GM18511 (cell line): ENCODE results near the gene GRIK4.
"Not testable (repeated sequence)": the region's sequence is repeated elsewhere in the genome, so short reads cannot be mapped to it uniquely, and the experiment has no call there.

Experiments
- ATAC-seq: cut with Tn5 transposase; IDR thresholded peaks from one replicate; pipeline ENCODE4 v1.9.1; 2021; ENCODE audit warnings: mild to moderate bottlenecking, moderate library complexity; ENCODE audit not compliant: unreplicated experiment

GRIK4 gene

GRCh38 chr11:120972621-120973020 is 461.1 kb downstream of the GRIK4 start:
- ATAC-seq = no peak

DNA sequence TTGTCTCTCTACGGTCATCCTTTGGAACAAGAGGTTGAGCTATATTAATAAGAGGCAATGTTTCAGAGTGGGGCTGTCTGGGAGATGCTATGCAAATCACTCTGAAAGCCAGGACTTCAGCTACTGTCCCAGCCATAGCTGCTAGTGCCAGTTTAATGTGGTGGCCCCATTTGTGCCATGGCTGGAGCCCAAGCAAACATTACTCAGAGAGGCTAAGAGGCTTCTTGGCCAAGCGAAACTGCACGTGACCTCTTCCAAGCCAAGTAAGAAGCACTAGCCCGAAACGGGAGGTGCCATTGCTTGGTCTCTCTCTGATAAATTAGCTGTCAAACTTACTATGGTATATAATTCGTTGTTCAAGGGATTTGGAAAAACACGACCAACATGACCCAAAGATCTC is 462.0 kb downstream of the GRIK4 start:
- ATAC-seq = no peak

DNA sequence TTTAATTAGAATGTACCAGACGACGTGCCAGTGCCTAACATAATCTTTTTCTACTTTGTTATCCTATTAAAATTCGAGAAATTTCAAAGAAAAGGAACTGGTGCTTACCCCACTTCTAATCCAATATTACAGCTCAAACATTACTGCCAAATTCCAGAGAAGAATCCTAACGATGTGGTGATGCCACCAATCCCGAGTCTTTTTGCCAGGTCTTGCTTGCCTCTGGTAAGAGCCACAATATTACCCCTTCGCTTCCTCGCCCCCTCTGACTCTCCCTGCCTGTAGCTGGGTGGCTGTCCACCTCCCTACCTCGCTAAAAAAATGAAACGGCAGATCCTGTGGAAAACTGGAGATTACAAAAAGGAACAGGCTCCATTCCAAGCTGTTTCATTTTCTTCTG is 462.9 kb downstream of the GRIK4 start:
- no peak for ATAC-seq

DNA sequence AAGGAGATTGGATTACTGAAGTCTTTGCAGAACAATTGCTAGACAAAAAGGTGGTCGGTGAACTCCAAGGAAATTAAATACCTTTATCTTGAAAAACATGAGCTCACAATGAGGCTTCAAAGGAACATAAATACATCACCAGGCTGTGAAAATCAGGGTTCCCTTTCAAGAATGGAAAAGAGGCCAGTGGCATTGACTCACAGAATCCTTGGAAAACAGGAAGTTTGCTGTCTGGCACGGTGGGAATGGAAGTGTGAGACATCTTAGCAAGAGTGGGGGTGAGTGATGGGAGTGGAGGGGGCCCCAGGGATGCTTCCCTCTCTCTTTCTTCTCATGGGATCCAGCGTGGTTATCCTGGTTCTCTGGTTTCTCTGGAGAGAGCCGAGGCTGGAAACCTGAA is 463.4 kb downstream of the GRIK4 start:
- no peak for ATAC-seq

GRCh38 chr11:120977266-120978137 is 466.0 kb downstream of the GRIK4 start:
- no peak for ATAC-seq

- ATAC-seq = no peak
Measured at GRCh38 chr11:120978701-120979100, 467.2 kb downstream of the GRIK4 start.

DNA sequence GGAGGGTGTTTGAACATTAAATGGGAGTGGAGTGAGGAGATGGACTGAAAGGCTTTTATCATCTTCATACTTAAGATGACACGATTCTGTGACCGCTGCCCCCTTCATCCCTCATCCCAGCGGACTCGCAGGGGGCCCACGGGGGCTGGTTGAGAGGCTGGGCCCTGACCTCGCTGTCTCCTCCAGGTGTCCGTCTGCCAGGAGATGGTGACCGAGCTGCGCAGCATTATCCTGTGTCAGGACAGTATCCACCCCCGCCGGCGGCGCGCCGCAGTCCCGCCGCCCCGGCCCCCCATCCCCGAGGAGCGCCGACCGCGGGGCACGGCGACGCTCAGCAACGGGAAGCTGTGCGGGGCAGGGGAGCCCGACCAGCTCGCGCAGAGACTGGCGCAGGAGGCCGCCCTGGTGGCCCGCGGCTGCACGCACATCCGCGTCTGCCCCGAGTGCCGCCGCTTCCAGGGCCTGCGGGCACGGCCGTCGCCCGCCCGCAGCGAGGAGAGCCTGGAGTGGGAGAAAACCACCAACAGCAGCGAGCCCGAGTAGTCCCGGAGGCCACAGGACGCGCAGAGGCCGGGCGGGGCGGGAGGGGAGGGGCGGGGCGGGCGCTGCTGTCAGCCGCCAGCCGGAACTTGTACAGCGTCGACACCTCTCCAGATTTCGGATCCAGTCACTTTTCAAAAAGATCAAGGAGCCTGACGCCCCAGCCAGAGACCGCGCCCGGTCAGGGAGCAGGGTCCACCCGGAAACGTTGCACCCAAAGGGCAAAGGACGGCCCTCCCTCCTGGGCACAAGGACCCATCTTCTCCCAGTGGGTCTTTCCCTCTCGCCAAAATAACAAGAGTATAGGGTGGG is 474.4 kb downstream of the GRIK4 start:
- no peak for ATAC-seq

GRCh38 chr11:120988603-120989002 is 477.1 kb downstream of the GRIK4 start:
- ATAC-seq = no peak

GRCh38 chr11:120991830-120992686 is 480.5 kb downstream of the GRIK4 start:
- no peak for ATAC-seq

DNA sequence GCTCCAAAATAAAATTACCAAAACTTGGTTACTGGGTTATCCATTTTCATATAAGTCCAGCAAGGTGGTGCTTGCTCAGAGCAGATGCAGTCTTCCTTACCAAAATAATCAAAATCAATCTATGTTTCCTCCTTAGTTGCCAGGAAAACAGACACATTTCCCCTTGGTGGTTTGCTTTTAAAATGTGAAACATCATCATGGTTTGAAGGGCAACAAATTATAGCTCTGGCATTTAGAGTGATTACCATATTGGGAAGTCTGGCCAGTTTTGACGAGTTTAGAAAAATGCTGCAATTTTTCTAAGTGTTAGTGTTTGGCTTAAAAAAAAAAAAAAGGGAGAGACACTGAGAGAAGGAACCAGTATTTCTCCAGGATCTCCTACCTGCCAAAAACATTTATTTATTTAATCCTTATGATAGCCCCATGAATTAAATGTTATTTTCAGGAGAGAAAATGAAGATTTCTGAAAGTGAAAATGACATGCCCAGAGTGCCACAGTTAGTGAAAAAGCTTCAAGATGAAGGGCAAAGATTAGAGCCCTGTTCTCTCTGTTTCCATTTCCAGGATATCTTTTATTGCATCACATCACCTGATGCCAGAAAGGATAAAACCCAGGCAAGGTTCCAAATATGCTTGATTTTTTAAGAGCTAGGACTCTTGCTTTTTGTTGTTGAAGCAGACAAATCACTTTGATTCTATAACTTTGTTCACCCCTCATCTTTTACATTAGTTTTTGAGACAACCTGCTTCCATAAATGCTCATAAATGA is 482.7 kb downstream of the GRIK4 start:
- no peak for ATAC-seq

- ATAC-seq = no peak
Measured at GRCh38 chr11:120995184-120995583, 483.6 kb downstream of the GRIK4 start.

DNA sequence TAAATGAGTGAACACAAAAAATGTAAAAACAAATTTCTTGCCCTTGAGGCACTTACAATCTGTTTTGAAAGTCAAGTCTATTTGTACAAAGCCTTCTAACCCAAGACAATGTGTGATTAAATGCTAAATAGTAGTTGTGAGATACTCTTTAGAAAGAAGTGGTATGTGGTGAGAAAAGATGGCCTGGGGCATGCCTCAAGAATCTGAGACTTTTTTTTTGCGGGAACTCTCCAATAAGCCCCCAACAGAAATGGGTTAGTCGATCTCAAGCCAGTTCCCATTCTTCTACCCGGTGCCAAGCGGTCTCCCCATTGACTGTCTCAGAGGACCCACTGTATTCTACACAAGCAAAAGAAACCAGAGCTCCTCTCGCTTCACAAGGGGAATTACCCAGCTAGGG is 485.4 kb downstream of the GRIK4 start:
- ATAC-seq = no peak

- ATAC-seq = no peak
Measured at GRCh38 chr11:120998581-120998980, 487.0 kb downstream of the GRIK4 start.

DNA sequence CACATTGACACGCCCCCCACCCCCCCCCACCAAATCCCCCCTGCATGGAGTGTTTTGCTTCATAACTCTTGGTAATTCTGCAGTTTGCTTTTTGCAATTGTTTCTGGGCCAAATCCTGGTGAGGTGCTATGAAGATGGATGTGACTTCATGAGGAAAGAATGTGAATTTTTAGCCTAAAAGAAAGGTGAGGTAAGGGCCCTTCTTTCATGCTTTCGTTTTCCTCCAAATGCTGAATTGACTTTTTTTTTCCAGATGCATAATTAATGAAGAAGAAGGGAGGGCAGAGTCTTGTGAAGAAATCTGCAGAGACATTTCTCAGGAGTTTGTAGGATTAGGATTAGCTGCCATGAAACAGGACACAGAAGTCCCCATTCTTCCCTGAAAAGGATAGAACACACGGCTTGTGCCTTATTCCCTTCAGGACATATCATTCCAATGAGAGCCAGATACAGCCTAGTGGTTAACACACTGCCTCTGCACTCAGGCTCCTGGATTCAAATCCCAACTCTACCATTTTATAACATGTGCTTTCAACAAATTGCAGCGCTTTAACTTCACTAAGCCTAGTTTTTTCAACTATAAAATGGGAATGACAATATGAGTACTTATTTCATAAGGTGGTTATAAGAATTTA is 492.8 kb downstream of the GRIK4 start:
- ATAC-seq = no peak

DNA sequence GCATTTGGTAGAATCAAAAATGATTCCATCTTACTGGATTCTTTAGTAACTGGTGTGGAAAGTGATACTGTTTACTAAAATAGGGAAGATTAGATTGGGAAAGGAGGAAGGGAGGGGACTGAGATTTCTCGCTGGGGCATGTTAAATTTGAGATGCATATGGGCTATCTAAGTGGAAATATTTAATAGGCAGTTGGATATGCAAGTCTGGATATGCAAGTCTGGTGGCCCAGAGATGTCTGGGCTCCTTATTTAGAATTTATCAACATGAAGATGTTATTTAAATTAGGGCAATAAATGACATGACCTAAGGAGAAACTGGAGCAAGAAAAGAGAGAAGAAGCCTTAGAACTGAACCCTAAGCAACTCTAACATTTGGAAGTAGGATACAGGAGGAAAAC is 495.4 kb downstream of the GRIK4 start:
- no peak for ATAC-seq

DNA sequence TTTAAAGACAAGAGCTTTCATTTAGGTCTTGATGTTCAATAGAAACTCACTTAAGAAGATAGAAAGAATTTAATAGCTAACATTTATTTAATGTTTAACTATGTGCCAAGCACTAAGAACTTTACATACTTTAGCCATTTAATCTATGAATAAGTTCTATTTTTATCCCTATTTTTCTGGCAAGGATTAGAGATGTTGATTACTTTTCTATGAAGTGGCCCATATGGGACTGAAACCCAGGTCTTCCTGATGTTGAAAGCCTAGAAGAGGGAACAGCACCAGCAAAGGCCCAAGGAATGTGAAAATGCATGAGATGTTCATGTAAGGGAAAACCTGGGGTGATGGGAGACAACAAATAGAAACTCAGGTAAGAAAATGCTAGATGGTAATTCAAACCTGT is 497.0 kb downstream of the GRIK4 start:
- no peak for ATAC-seq

- ATAC-seq = no peak
Measured at GRCh38 chr11:121012091-121012490, 500.5 kb downstream of the GRIK4 start.

GRCh38 chr11:121018746-121019145 is 507.2 kb downstream of the GRIK4 start:
- ATAC-seq = no peak

DNA sequence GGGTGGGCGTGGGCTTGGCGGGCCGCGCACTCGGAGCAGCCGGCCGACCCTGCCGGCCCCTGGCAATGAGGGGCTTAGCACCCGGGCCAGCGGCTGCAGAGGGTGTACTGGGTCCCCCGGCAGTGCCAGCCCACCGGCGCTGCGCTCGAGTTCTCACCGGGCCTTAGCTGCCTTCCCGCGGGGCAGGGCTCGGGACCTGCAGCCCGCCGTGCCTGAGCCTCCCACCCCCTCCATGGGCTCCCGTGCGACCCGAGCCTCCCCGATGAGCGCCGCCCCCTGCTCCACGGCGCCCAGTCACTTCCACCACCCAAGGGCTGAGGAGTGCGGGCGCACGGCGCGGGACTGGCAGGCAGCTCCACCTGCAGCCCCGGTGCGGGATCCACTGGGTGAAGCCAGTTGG is 510.2 kb downstream of the GRIK4 start:
- ATAC-seq = not testable (repeated sequence)
